AG04449 (cell line): ENCODE results near the gene JMJD4.

ENCODE experiments used
- CTCF ChIA-PET: fragments of 350-600 bp; formaldehyde crosslinking; extraction: SDS; loops from one replicate; lab custom pipeline; 2021; ENCODE audit warnings: antibody characterized with exemption; lab: Yijun Ruan, JAX
- POLR2A ChIA-PET: fragments of 400-600, 350-600 bp; formaldehyde crosslinking; extraction: SDS; loops from one replicate; lab custom pipeline; 2020; ENCODE audit warnings: antibody characterized with exemption, inconsistent platforms; lab: Yijun Ruan, JAX
- DNase-seq: peaks from one replicate; pipeline ENCODE4 v3.0.0-alpha.2; 2010; ENCODE audit warnings: low read depth, low spot score
- H3K4me3 ChIP-seq: 2 replicates; pipeline ENCODE4 v1.5.1; 2011; ENCODE audit warnings: low read depth, mild to moderate bottlenecking, control low read depth, low read length
- TF ChIP-seq, protein P1 (sequence below): IDR thresholded peaks from one replicate; pipeline ENCODE4 v1.5.1; 2011; ENCODE audit warnings: mild to moderate bottlenecking, moderate library complexity, low read length, control low read depth, inconsistent platforms; ENCODE audit not compliant: insufficient read depth; ENCODE audit errors: missing control alignments

JMJD4 gene

GRCh38 chr1:227779021-227779441 is 43.9 kb upstream of the JMJD4 start:
- no peak overlapping the region for H3K4me3 ChIP-seq
- TF ChIP-seq, protein P1, sequence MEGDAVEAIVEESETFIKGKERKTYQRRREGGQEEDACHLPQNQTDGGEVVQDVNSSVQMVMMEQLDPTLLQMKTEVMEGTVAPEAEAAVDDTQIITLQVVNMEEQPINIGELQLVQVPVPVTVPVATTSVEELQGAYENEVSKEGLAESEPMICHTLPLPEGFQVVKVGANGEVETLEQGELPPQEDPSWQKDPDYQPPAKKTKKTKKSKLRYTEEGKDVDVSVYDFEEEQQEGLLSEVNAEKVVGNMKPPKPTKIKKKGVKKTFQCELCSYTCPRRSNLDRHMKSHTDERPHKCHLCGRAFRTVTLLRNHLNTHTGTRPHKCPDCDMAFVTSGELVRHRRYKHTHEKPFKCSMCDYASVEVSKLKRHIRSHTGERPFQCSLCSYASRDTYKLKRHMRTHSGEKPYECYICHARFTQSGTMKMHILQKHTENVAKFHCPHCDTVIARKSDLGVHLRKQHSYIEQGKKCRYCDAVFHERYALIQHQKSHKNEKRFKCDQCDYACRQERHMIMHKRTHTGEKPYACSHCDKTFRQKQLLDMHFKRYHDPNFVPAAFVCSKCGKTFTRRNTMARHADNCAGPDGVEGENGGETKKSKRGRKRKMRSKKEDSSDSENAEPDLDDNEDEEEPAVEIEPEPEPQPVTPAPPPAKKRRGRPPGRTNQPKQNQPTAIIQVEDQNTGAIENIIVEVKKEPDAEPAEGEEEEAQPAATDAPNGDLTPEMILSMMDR: no peak
- POLR2A ChIA-PET: interaction anchor here (1.8 kb wide), 1 partner anchor 15 kb away, joined by 6 read pairs; no protein-coding TSS in a partner anchor
- DNase-seq: no peak
- CTCF ChIA-PET: interaction anchor here (0.8 to 4.3 kb wide), 5 partner anchors 9 to 173 kb away, joined by 3 to 27 read pairs (median 3); no protein-coding TSS in a partner anchor

DNA sequence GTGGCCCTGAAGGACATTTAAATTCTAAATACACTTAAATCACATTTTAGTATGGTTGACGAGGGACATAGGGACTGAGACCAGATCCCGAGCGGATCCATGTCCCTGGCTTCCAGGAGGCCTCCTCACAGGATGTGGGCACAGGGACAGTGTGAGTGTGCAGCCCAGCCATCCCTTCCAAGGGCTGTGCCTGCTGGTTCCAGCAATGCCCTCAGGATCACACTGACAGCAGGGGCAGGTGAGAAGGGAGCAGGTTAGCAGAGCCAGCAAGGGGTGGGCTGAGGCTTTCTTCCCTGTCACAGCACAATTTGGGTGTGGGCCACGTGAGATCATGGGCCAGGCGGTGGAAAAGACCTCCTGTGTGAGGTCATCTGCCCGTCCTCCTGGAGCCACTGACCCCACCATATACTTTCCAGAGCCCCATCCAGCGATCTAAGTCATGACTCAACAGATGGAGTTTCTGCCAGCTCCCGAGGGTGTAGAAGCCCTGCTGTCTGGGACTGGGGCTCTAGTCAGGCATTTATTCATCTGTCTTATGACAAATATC is 43.4 kb upstream of the JMJD4 start:
- DNase-seq: no peak
- CTCF ChIA-PET: interaction anchor here (1.2 to 4.3 kb wide), 5 partner anchors 9 to 174 kb away, joined by 3 to 27 read pairs (median 4); no protein-coding TSS in a partner anchor
- TF ChIP-seq, protein P1: no peak
- POLR2A ChIA-PET: interaction anchor here (1.8 kb wide), 1 partner anchor 15 kb away, joined by 6 read pairs; no protein-coding TSS in a partner anchor
- no peak overlapping the region for H3K4me3 ChIP-seq

DNA sequence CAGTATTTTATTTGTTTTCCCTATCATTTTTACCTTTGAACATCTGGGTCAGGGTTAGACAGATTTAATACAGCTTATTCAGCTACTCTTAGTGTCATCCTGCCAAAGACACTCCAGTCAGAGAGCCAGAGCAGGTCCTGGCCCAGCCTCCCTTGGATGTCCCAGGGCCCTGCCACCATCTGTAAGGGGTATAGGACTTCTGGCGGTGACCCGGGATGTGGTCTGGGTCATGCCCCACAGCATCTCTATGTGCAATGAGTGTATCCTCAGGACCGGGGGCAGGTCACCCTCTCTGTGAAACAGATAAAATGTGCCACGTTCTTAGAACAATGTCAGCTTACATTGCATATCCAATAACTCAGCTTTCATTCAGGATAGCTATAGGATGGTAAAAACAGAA is 42.5 kb upstream of the JMJD4 start:
- POLR2A ChIA-PET: interaction anchor here (1.8 kb wide), 1 partner anchor 16 kb away, joined by 6 read pairs; no protein-coding TSS in a partner anchor
- DNase-seq: no peak
- CTCF ChIA-PET: interaction anchor here (1.6 to 4.3 kb wide), 4 partner anchors 12 to 175 kb away, joined by 3 to 27 read pairs (median 8); no protein-coding TSS in a partner anchor
- H3K4me3 ChIP-seq: no peak overlapping the region
- TF ChIP-seq, protein P1: no peak

DNA sequence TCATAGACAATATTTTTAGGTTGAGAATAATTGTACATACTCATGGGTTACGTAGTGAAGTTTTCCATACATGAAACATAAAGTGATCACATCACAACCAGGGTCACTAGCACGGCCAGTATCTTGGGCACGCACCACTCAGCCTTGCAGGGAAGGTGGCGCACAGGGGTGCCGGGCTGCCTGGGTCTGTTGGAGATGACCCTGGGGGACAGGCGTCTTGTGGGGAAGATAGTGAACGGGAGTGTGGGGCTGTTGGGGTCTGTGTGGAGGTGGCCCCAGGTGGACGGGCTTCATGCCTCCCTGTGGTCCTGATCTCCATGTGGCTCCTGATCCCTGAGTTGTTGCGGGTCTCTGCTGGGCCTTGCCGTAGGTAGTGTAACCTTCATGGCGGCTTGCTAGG is 42.1 kb upstream of the JMJD4 start:
- ChIA-PET POLR2A (interaction anchor here (0.8 kb wide), 1 partner anchor 11 kb away, joined by 3 read pairs; no protein-coding TSS in a partner anchor), CTCF (interaction anchor here (1.7 to 4.3 kb wide), 3 partner anchors 13 to 16 kb away, joined by 4 to 27 read pairs (median 11); no protein-coding TSS in a partner anchor)
- TF ChIP-seq, protein P1: no peak
- no peak for DNase-seq
- no peak overlapping the region for H3K4me3 ChIP-seq

DNA sequence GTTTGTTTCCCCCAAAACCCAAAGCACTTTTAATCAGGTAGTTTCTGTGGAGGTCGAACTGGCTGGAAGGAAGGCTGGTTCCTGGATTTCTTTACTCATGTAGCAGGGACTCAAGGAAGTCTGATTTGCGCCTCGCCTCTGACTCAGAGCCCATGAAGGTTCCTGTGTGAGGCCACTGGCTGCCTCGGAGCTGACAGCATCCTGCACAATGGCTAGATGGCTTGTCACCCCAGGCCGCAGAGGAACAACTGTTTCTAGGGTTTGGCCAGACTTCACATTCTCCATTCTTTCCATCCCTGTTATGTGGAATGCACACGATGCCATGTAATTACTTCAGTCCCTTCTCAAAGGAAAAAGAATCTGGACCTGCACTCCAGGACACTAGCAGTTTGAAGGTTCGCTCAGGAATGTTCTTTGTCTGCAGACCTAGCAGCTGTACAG is 41.2 kb upstream of the JMJD4 start:
- ChIA-PET POLR2A (interaction anchor here (0.6 to 2.4 kb wide), 5 partner anchors 12 to 306 kb away, joined by 3 to 18 read pairs (median 3); partner anchors contain the start of gene ARF1), CTCF (interaction anchor here (0.9 to 6.3 kb wide), 6 partner anchors 12 to 23 kb away, joined by 3 to 70 read pairs (median 4); no protein-coding TSS in a partner anchor)
- no peak overlapping the region for H3K4me3 ChIP-seq
- no peak for DNase-seq
- TF ChIP-seq, protein P1: no peak

DNA sequence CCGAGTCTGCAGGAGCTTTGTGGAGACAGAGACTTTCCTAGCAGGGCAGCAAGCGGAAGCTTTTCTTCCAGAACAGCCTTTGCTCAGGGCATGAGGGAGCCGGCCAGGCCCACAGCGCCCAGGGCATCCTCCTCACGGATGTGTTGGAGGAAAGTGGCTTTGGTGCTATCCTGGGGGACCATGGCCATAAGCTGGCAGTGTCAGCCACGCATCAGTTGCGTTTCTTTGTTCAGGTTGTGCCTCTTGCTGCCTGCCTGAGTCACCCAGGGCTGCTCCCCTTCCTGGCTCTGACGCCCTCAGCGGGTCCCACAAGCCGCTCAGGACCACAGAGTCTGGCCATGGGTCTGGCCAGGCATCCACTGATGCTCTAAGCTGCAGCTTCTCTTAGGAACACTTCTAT is 40.7 kb upstream of the JMJD4 start:
- H3K4me3 ChIP-seq: no peak overlapping the region
- TF ChIP-seq, protein P1: no peak
- POLR2A ChIA-PET: interaction anchor here (1.0 to 2.4 kb wide), 8 partner anchors 11 to 308 kb away, joined by 3 to 18 read pairs (median 6); partner anchors contain the start of gene WNT9A
- no peak for DNase-seq
- CTCF ChIA-PET: interaction anchor here (0.8 to 6.3 kb wide), 7 partner anchors 11 to 22 kb away, joined by 3 to 70 read pairs (median 4); no protein-coding TSS in a partner anchor
